Glomerular visceral epithelial cell (primary cell): Measurements from ENCODE around the gene MAVS.
A peak's percentile ranks its signal among the peaks of the same experiment; 100 is the strongest.
"Not testable (repeated sequence)": the region's sequence is repeated elsewhere in the genome, so short reads cannot be mapped to it uniquely, and the experiment has no call there.

ENCODE experiments used
- DNase-seq: peaks from one replicate; pipeline ENCODE4 v3.0.0-alpha.2; 2016; ENCODE audit errors: extremely low spot score

MAVS gene

GRCh38 chr20:3888622-3889488 lies 42.2 kb downstream of the MAVS start, which contains the start of gene PANK2:
PANK2 (plus strand) TSS chr20:3889387.
- peak; percentile 100 for DNase-seq

DNA sequence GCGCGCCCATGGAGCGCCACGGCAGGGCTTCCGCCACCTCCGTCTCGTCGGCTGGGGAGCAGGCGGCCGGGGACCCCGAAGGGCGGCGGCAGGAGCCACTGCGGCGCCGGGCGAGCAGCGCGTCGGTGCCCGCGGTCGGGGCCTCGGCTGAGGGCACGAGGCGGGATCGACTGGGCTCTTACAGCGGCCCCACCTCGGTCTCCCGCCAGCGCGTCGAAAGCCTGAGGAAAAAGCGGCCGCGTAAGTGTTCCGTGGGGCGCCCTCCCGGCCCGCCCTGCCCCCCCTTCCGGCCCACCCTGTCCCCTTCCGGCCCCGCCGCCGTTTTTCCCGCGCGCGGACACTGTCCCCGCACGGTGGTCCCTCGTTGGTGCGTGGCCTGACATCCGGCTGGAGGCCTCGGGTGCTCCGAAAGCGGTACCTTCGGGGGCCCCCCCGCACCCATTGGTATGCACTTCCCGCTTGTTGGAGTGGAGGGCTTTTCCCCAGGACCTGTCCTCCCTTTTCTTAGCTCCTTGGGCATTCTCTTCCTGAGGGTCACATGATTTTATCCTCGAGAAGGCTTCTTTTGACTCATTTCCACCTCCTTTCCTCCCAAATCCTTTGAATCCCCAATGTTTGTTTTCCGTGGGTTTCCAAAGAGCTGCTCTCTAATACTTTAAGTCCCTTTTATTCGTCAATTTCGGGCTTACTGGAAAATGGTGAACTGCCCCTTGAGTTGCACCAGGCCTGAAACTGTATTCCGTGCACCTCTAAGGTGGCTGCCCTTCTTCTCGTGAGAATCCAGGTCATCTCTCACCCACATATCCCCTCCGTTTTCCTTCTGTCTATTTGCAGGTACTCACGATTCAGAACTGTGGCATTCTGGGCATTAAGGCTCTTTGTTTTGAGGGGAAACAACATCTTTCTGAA lies 43.1 kb downstream of the MAVS start:
- DNase-seq: peak; percentile 47

- peak; percentile 44 for DNase-seq
Measured at GRCh38 chr20:3890398-3890751, 43.7 kb downstream of the MAVS start.

DNA sequence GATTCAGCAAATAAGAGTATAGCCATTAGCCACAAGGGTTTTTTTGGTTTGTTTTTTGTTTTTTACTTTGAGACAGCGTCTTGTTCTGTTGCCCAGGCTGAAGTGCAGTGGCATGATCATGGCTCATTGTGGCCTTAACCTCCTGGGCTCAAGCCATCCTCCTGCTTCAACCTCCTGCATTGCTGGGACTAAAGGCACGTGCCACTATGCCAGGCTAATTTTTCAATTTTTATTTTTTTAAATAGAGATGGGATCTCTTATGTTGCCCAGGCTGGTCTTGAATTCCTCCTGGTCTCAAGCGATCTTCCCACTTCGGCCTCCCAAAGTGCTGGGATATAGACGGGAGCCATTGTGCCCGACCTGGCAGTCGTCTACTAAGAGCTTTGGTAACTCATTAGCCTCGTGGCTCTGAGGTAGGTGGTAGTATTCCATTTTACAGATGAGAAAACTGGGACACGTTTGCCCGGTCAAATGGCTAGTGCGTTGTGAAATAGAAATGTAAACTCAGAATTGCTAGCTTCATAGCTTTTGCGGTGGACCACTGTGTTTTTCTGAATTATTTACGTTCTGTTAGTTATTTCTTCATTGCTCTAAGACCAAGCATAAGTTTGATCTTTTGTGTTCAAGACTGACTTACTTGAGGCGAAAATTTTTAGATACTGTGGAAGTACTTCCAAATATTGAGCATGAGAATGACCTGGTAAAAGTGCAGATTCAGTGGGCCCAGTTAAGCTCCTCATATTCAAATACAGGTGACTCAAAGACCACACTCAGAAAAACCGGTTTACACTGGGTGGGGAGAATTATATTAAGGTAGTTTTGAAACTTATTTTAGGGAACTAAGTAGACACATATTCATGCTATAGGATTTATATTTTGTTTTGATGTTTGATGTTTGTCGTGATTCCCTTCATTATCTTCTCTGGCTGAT lies 44.6 kb downstream of the MAVS start:
- no peak for DNase-seq

DNA sequence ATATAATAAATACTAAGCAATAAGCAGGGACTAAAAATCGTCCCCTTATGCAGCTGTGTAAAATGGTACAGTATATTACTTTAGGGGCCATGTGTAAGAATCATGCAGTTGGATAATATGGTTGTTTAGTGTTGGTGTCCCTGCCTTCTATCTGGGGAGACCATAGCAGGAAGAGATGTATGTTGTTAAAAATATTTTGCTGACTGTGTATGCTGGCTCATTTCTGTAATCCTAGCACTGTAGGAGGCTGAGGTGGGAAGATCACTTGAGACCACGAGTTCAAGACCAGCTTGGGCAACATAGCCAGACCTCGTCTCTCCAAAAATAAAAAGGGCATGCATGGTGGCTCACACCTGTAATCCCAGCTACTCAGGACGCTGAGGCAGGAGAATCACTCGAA lies 48.2 kb downstream of the MAVS start:
- DNase-seq: no peak

- DNase-seq: no peak
Measured at GRCh38 chr20:3896302-3896701, 49.7 kb downstream of the MAVS start.

DNA sequence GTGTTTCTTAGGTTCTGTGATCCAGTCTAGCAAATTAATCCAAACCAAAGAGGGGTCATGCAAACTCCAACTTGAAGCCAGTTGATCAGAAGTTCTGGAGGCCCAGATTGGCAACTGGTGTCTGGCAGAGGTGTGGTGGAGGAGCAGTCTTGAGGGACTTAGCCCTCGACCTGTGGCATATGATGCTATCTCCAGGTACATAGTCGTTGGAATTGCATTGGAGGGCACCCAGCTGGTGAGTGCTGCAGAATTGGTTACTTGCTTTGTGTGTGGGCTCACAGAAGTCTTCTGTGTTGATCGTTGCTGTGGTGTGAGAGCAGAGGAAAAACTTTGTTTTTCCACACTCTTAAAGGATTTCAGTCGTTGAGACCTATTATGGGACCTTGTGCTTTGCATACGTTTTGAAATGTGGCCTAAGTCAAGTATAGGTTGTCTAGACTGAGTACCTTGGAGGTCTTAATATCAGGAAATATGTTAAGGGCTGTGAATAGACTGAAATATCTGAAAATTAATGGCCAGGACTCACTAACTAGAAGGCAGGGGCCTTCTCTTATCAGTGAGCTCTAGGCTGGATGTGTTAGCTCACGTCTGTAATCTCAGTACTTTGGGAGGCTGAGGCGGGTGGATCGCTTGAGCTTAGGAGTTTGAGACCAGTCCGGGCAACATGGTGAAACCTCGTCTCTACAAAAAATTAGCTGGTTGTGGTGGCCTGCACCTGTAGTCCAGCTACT lies 50.4 kb downstream of the MAVS start:
- no peak for DNase-seq

DNA sequence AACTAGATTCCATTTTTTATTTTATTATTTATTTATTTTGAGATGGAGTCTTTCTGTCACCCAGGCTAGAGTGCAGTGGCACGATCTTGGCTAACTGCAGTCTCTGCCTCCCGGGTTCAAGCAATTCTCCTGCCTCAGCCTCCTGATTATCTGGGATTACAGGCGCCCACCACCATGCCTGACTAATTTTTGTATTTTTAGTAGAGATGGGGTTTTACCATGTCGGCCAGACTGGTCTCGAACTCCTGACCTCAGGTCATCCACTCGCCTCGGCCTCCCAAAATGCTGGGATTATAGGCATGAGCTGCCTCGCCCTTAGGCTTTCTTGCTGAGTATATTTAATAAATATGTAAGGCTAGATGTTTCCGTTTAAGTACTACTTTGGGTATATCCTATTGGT lies 51.5 kb downstream of the MAVS start:
- not testable (repeated sequence) for DNase-seq

DNA sequence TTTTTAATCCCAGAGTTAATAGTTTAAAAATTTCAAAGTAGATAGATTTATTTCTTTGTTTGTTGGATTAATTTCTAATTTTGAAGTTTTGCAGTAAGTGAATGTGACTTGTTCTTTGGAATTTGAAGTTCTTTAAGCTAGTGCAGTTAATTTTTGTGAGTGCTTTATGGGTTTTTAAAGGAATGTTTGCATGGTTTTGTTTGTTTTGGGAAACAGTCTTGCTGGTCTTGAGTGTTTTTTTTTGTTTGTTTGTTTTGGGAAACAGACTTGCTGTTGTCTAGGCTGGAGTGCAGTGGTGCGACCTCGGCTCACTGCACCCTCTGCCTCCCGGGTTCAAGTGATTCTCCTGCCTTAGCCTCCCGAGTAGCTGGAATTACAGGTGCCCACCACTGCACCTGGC lies 52.0 kb downstream of the MAVS start:
- DNase-seq: no peak

DNA sequence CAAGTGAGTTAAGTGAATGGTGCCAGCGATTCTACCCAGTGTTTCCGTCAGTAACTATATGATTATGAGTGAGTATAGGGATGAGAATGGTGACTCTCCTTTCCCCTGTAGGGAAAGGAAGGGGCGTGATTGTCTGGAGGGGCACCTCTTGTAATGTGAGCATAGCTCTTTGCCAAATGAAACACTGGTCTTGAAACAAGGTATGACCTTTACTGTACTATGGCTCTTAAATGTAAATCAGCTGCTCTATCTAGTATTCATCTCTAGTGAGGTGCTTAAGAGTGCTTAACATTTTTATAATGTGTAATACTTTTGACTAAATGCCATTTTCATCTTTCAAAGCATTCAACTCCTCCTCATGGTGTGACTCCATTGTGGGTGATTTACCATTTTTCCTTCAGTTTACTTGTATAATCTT lies 53.6 kb downstream of the MAVS start:
- no peak for DNase-seq

DNA sequence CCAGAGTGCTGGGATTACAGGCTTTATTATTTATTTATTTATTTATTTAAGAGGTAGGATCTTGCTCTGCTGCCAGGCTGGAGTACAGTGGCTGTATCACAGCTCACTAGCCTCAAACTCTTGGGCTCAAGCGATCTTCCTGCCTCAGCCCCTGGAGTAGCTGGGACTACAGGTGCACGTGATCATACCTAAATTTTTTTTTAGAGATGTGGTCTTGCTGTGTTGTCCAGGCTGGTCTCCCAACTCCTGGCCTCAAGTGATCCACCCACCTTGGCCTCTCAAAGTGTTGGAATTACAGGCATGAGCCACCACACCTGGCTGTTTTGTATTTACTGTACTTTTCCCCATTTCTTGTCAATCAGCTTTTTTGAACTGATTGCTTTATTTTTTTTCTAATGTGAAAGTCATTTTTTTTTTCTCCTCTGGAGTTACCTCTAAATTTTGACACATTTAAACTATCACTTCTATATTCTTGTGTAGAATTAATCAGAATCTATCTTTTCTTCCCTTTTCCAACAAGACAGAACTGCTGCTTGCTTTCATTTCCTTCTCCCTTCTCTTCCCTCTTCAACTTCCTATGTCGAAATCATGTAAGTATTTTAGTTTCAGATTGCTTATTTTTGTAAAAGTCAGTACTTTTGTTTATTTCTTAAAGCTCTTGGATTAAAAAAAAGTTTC lies 54.5 kb downstream of the MAVS start:
- DNase-seq: no peak

DNA sequence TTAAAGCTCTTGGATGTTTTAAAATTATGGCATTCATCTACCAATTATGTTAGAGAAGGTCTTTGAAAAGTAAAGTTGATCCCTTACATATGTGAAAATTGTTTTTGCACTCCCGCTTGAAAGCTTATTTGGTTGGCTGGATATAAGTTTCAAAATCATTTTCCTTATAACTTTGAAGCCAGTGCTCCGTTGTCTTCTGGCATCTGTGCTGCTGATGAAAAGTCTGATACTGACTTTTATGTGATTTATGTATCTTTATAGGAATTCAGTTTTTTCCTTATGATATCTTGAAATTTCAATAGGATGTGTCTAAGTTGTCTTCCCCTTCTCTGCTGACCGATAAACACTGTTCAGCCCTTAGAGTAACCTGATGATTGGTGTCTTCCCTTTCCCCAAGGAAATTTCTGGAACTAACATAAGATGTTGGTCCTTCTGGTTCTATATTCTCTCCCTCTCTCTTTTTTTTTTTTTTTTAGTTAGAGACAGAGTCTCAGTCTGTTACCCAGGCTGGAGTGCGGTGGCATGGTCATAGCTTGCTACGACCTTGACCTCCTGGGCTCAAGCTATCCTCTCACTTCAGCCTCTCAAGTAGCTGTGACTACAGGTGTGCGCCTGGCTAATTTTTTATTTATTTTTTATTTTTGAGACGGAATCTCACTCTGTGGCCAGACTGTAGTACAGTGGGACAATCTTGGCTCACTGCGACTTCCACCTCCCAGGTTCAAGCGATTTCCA lies 55.2 kb downstream of the MAVS start:
- DNase-seq: no peak

DNA sequence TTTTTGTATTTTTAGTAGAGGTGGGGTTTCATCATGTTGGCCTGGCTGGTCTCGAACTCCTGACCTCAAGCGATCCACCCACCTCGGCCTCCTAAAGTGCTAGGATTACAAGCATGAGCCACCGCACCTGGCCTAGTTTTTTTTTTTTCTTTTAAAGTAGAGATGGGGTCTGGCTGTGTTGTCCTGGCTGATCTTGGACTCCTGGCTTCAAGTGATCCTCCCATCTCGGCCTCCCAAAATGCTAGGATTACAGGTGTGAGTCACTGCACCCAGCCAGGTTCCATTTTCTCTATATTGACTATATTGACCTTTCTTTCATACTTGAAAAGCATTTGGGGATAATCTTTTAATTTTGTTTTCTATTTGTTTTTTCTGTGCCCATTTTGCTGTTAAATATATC lies 55.8 kb downstream of the MAVS start:
- no peak for DNase-seq

GRCh38 chr20:3904224-3904623 lies 57.6 kb downstream of the MAVS start:
- DNase-seq: no peak

DNA sequence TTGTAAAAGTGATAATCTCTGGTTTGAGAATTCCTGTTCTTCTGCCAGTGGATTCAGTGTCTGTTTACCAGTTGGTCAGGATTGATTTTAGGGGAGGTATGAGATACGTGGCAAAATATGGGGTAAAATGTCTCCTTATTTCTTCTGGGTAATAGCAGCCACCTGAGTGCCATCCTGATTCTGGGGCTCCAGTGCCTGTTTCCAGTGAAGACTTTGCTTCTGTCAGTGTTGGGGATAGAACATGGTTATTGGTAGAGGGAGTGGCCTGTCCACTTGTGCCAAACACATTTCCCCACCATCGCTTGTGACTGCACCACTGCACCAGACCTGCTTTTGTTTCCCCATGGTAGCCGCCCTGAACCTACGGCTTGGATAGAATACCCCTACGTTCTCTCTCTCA lies 58.2 kb downstream of the MAVS start:
- DNase-seq: no peak

GRCh38 chr20:3906744-3907721 lies 60.4 kb downstream of the MAVS start:
- DNase-seq: not testable (repeated sequence)

DNA sequence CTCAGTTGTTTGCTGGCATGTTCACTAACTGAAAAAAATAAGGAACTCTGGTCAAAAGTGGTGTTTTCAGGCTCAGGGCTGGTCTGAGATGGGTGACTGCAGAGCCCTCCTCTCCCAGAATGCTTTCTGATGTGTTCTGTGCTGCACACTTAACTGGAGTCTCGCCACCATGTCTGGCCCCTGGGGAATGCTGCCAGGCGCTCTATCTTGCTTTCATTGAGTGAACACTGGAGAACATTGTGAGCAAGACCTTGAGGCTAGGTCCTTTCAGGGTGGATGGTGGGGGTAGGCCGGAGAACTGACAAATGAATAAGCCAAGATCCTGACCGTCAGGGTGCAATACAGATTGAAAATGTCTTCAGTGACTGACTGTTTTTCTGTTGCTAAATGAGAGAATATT lies 62.0 kb downstream of the MAVS start:
- DNase-seq: no peak

GRCh38 chr20:3909952-3910366 lies 63.3 kb downstream of the MAVS start:
- DNase-seq: no peak

DNA sequence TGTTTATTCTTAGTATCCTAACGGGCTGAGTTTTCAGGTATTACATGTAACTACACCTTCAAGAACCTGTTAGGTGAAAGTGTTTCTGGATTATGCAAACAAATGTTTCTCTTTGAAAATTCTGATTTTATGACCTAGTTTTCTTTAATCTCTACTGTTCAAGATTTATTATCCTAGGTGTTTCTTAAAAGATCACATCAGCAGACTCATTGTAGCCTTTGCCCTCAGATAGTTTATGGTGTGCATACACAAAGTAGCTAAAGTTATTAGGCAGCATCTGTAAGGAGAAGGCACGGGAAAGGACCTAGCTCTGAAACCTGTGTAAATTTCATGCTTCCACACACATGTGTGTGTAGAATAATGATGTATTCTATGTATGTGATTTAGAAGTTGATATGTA lies 64.2 kb downstream of the MAVS start:
- no peak for DNase-seq
